KOPT-K1 (cell line): ENCODE results near the gene PDE11A.
"Not testable (repeated sequence)": the region's sequence is repeated elsewhere in the genome, so short reads cannot be mapped to it uniquely, and the experiment has no call there.

Experiments
- H3K27ac ChIP-seq: fragments of 200-600 bp; sonication (generic); 2 replicates; pipeline ENCODE4 v1.5.1; 2016; ENCODE audit warnings: antibody characterized with exemption, mild to moderate bottlenecking, low read depth, low read length; ENCODE audit not compliant: poor library complexity, severe bottlenecking
- H3K36me3 ChIP-seq: fragments of 200-600 bp; sonication (generic); 2 replicates; pipeline ENCODE4 v1.5.1; 2017; ENCODE audit warnings: antibody characterized with exemption, mild to moderate bottlenecking, low read length, moderate library complexity; ENCODE audit not compliant: insufficient read depth
- H3K9me3 ChIP-seq: fragments of 200-600 bp; sonication (generic); 2 replicates; pipeline ENCODE4 v1.5.1; 2017; ENCODE audit warnings: antibody characterized with exemption, low read length, mild to moderate bottlenecking; ENCODE audit not compliant: insufficient read depth, poor library complexity, severe bottlenecking

The PDE11A gene

GRCh38 chr2:177822941-177823340 is 249.6 kb downstream of the PDE11A start:
- Histone ChIP-seq H3K27ac (no peak overlapping the region), H3K9me3 (no peaks in the 10 kb centered on the region), H3K36me3 (no peaks in the 10 kb centered on the region)

- Histone ChIP-seq H3K27ac (no peak overlapping the region), H3K9me3 (no peaks in the 10 kb centered on the region), H3K36me3 (no peaks in the 10 kb centered on the region)
Observed at GRCh38 chr2:177818412-177818811, 254.2 kb downstream of the PDE11A start.

- Histone ChIP-seq H3K9me3 (no peaks in the 10 kb centered on the region), H3K36me3 (no peaks in the 10 kb centered on the region), H3K27ac (no peak overlapping the region)
Observed at GRCh38 chr2:177817300-177817699, 255.3 kb downstream of the PDE11A start.

GRCh38 chr2:177816766-177817165 is 255.8 kb downstream of the PDE11A start:
- Histone ChIP-seq H3K36me3 (no peaks in the 10 kb centered on the region), H3K9me3 (no peaks in the 10 kb centered on the region), H3K27ac (no peak overlapping the region)

GRCh38 chr2:177812713-177813396 is 259.7 kb downstream of the PDE11A start:
- Histone ChIP-seq H3K9me3 (no peaks in the 10 kb centered on the region), H3K36me3 (no peaks in the 10 kb centered on the region), H3K27ac (no peak overlapping the region)

- no peaks in the 10 kb centered on the region for H3K36me3 ChIP-seq
- H3K27ac ChIP-seq: no peak overlapping the region
- no peaks in the 10 kb centered on the region for H3K9me3 ChIP-seq
Observed at GRCh38 chr2:177810906-177811305, 261.7 kb downstream of the PDE11A start.

- Histone ChIP-seq H3K27ac (no peak overlapping the region), H3K36me3 (no peaks in the 10 kb centered on the region)
Observed at GRCh38 chr2:177808984-177809809, 263.4 kb downstream of the PDE11A start.

GRCh38 chr2:177806025-177806424 is 266.6 kb downstream of the PDE11A start:
- no peaks in the 10 kb centered on the region for H3K36me3 ChIP-seq
- H3K27ac ChIP-seq: no peak overlapping the region
- no peaks in the 10 kb centered on the region for H3K9me3 ChIP-seq

More at GRCh38 chr2:177808984-177809809, 263.4 kb downstream of the PDE11A start:
- H3K9me3 ChIP-seq: no peaks in the 10 kb centered on the region

GRCh38 chr2:177799531-177799930 is 273.0 kb downstream of the PDE11A start:
- Histone ChIP-seq H3K9me3 (no peaks in the 10 kb centered on the region), H3K27ac (no peak overlapping the region), H3K36me3 (no peaks in the 10 kb centered on the region)

GRCh38 chr2:177797808-177798207 is 274.8 kb downstream of the PDE11A start:
- Histone ChIP-seq H3K36me3 (no peaks in the 10 kb centered on the region), H3K27ac (no peak overlapping the region), H3K9me3 (no peaks in the 10 kb centered on the region)

- Histone ChIP-seq H3K36me3 (no peaks in the 10 kb centered on the region), H3K27ac (no peak overlapping the region), H3K9me3 (no peaks in the 10 kb centered on the region)
Observed at GRCh38 chr2:177796654-177797415, 275.7 kb downstream of the PDE11A start.

- Histone ChIP-seq H3K36me3 (no peaks in the 10 kb centered on the region), H3K27ac (no peak overlapping the region), H3K9me3 (no peaks in the 10 kb centered on the region)
Observed at GRCh38 chr2:177796011-177796410, 276.6 kb downstream of the PDE11A start.

- H3K27ac ChIP-seq, H3K9me3 ChIP-seq, H3K36me3 ChIP-seq: not testable (repeated sequence)
Observed at GRCh38 chr2:177785143-177785542, 287.4 kb downstream of the PDE11A start.

- no peaks in the 10 kb centered on the region for H3K9me3 ChIP-seq
- H3K27ac ChIP-seq: no peak overlapping the region
- no peaks in the 10 kb centered on the region for H3K36me3 ChIP-seq
Observed at GRCh38 chr2:177784745-177785067, 287.9 kb downstream of the PDE11A start.
